Fibroblast of the aortic adventitia (primary cell): ENCODE data around the gene RNF169. TPM values are rescaled to one million over a fixed set of nuclear protein-coding genes. Genes with fewer than 3 reads are reported as not detected.

Source experiments
- DNase-seq: peaks from one replicate; pipeline ENCODE4 v3.0.0-alpha.2; 2010; ENCODE audit warnings: low read depth
- H3K4me3 ChIP-seq: 2 replicates; pipeline ENCODE4 v1.5.1; 2011; ENCODE audit warnings: low read depth, mild to moderate bottlenecking, control low read depth, low read length, moderate library complexity
- total RNA-seq: library from RNA; depleted of rRNA; stranded (reverse); fragments of >200 nt; gene quantifications from 2 replicates; pipeline ENCODE4 v1.2.3, GENCODE V29; 2012; ENCODE audit warnings: low replicate concordance
- TF ChIP-seq, protein P1 (sequence below): IDR thresholded peaks from 2 replicates; pipeline ENCODE4 v1.5.1; 2011; ENCODE audit warnings: mild to moderate bottlenecking, low read length, control low read depth, inconsistent platforms; ENCODE audit not compliant: insufficient read depth

Gene RNF169
- total RNA-seq, 1 donor = 28.5 TPM

DNA sequence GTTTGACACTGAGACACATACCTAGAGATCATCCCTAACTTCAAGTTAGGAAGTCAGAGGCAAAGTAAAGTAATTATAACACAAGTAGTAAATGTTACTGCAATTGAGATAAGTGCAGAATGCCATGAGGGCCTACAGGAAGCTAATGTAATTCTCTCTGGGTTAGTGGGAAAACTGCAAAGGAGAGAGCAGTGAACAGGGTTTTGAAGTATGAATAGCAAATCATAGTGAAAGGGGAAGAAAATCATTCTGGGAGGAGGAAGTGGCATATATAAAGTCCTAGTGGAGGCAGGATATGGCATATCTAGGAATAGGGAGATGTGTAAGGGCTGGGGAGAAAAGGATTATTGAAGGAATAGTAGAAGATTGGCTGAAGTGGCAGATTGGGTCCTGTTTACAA is 27.9 kb downstream of the RNF169 start:
- DNase-seq = no peak
- no peak overlapping the region for H3K4me3 ChIP-seq
- TF ChIP-seq, protein P1, sequence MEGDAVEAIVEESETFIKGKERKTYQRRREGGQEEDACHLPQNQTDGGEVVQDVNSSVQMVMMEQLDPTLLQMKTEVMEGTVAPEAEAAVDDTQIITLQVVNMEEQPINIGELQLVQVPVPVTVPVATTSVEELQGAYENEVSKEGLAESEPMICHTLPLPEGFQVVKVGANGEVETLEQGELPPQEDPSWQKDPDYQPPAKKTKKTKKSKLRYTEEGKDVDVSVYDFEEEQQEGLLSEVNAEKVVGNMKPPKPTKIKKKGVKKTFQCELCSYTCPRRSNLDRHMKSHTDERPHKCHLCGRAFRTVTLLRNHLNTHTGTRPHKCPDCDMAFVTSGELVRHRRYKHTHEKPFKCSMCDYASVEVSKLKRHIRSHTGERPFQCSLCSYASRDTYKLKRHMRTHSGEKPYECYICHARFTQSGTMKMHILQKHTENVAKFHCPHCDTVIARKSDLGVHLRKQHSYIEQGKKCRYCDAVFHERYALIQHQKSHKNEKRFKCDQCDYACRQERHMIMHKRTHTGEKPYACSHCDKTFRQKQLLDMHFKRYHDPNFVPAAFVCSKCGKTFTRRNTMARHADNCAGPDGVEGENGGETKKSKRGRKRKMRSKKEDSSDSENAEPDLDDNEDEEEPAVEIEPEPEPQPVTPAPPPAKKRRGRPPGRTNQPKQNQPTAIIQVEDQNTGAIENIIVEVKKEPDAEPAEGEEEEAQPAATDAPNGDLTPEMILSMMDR = no peak

DNA sequence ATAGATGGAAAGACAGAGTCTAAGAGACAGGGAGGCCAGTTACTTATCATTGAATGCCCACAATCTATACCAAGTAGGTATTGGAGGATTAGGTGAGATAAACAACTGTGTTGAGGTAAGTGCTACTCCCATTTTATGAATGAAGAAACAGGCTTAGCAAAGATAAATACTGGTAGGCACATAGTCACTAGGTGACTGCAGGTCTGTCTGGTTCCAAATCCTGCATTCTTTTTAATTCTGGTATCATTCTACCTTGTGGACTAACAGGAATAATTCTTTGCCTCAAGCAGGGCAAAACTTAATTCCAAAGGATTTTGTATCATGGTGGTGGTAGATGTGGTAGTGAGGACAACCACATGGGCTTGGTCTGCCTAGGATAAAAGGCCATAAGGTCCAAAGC is 28.4 kb downstream of the RNF169 start:
- TF ChIP-seq, protein P1 = no peak

DNA sequence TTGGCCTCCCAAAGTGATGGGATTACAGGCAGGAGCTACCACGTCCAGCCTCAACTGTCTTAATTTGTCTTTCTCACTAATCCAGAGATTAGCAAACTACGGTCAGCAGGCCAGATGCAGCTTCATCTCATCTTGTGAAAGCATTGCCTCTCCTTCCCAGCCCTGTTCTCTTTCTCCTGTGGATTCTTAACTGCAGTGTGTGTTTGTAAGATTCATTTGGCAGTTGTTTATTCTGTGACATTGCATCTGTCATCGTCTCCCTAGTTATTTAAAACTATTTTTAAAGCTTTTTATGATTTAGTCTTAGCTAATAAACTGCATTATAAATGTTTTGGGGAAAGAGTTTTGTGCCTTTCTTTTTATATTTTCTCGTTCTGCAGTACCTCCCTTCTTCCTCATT is 29.2 kb downstream of the RNF169 start:
- TF ChIP-seq, protein P1 = no peak
- DNase-seq = no peak
- H3K4me3 ChIP-seq = no peak overlapping the region

More for the DNA sequence above, 28.4 kb downstream of the RNF169 start:
- no peak overlapping the region for H3K4me3 ChIP-seq
- DNase-seq = no peak

DNA sequence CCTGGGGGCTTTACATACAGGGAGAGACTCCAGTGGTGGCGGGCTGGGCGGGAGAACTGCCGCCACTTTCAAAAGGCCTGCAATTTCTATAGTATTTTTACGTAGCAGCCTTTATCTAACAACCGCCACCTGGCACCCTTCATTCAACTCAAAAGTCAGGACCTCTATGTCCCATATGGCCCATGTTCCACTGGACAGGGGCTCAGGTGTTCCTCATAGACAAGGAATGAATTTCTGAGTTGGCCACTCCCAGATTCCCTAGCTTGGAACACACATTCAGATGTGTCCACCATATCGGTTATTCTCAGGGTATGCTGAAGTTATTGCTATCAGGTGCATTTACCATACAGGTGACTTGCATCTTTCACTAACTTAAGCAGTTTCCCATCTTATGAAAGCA is 29.9 kb downstream of the RNF169 start:
- no peak for DNase-seq
- TF ChIP-seq, protein P1 = no peak
- H3K4me3 ChIP-seq = no peak overlapping the region

DNA sequence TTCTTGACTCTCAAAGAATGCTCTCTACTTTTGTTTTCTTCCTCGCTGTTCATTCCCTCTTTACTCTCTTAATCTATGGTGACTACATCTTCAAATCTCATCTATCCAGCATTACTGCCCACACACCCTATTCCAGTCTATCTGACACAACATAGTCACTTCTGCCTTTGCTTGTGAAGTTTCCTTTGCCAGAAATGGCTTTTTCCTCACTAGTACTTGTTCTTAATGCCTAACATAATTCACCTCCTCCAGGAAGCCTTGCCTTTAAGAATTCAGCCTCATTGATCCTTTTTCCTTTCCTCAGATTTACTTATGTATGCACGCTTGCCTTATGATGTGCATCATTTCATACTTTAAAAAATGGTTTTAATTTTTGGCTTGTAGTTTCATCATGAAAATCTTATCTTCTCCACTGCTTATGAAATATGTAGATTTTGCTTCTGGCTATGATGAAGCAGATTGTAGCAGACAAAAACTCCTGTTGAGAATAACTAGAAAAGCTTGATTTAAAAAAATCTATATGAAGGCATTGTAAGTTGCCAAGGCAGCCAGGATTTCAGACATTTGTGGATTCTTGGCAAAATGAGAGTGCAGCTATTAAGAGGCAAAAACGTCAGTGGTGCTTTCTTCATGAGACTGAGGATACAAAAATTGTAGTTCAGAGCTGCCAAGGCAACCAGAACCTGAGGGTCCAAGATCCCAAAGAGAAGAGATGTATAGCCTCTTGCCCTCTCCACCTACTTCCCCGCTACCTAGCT is 31.8 kb downstream of the RNF169 start:
- peak; percentile 47 for DNase-seq
- no peak overlapping the region for H3K4me3 ChIP-seq
- TF ChIP-seq, protein P1 = no peak

DNA sequence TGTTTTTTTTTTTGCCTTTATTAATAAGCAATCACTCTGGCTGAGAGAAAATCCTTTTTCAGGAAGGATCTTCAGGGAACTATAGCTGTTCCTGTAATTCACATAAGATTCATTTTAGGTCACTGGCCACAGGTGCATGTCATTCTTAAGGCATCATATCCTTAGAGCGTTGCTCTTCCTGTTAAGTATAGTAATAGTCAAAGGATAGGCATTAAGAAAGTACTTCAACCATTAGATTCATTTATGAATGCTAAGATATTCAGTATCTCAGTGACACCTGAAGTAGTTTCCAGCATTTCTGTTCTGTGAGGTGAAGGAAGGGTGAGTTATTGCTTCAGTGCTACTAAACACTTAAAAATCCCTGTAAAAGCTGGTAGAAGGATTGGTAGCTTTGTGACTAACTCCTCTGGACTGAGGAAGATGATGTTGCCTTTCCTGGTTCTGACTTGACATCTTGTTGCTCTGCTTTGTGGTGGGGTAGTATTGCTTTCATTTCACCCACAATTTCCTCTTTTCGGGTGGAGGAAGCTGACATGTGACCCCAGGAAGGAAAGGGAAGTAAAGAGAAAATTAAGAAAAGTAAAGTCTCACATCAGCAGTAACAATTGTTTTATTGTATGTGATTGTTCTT is 34.7 kb downstream of the RNF169 start:
- H3K4me3 ChIP-seq = no peak overlapping the region
- TF ChIP-seq, protein P1 = no peak
- peak; percentile 62 for DNase-seq
